ENCODE measurements around the gene SLU7. TPM values are rescaled to one million over a fixed set of nuclear protein-coding genes. Genes with fewer than 3 reads are reported as not detected.
A peak's percentile ranks its signal among the peaks of the same experiment; 100 is the strongest.

The SLU7 gene
- total RNA-seq, 1 donor from 2014 or later = 53.1 TPM

DNA sequence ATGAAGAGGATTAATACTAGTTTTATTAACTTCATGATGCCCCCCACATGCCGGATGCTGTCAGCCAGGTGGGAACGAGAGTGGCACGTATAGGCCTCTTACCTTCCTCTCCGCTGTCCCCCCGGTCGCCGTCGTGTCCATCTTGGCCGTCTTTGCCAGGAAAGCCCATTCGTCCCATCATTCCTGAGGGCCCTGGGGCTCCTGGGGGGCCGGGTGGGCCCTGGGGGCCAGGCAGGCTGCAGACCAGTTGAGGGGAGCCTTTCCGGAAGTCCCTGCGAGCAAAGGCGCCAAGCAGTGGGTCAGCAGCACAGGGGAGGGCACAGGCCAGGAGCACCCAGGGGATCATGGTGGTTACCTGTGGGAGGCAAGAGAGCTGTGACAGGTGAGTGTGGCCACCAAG is 64.2 kb downstream of the SLU7 start:
- H3K4me1 Mint-ChIP-seq (ENCODE audit: unreplicated experiment) = no peaks in the 10 kb centered on the region
- peaks cover 8% of the 10 kb centered on the region for H3K27me3 Mint-ChIP-seq (ENCODE audit: unreplicated experiment)
- no peaks in the 10 kb centered on the region for H3K9me3 Mint-ChIP-seq (ENCODE audit: unreplicated experiment)
- H3K4me3 Mint-ChIP-seq (ENCODE audit: unreplicated experiment) = no peak overlapping the region
- no peaks in the 10 kb centered on the region for H3K36me3 Mint-ChIP-seq (ENCODE audit: low read depth, unreplicated experiment)
- no peak overlapping the region for H3K27ac Mint-ChIP-seq (ENCODE audit: unreplicated experiment)
- DNase-seq (ENCODE audit: low spot score) = no peak
- TF ChIP-seq CTCF (IDR thresholded peaks at IDR 0.05; ENCODE audit: unreplicated experiment) = no peak

DNA sequence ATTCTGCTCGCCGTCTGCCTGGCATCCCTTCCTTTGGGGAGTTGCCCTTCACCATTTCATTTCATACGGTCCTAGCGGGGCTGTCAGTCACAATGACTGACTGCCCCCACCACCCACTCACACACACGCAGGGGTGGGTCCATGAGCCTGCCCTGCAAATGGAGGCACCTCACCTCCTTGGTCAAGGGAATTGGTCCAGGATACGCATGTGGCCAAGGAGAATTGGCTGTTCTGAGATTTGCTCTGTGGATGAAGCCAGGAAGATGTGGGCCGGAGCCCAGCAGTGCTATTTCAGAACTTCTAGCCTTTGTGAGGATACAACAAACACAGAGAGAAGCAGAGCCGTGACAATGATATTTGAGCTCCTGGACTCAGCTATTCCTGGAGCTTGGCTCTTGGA is 65.5 kb downstream of the SLU7 start:
- Mint-ChIP-seq H3K27me3 (ENCODE audit: unreplicated experiment) (peaks cover 10% of the 10 kb centered on the region), H3K36me3 (ENCODE audit: low read depth, unreplicated experiment) (no peaks in the 10 kb centered on the region), H3K4me3 (ENCODE audit: unreplicated experiment) (no peak overlapping the region), H3K27ac (ENCODE audit: unreplicated experiment) (peak overlapping the region; percentile 5), H3K4me1 (ENCODE audit: unreplicated experiment) (peaks cover 1% of the 10 kb centered on the region), H3K9me3 (ENCODE audit: unreplicated experiment) (no peaks in the 10 kb centered on the region)
- DNase-seq (ENCODE audit: low spot score) = no peak
- TF ChIP-seq CTCF (IDR thresholded peaks at IDR 0.05; ENCODE audit: unreplicated experiment) = no peak

DNA sequence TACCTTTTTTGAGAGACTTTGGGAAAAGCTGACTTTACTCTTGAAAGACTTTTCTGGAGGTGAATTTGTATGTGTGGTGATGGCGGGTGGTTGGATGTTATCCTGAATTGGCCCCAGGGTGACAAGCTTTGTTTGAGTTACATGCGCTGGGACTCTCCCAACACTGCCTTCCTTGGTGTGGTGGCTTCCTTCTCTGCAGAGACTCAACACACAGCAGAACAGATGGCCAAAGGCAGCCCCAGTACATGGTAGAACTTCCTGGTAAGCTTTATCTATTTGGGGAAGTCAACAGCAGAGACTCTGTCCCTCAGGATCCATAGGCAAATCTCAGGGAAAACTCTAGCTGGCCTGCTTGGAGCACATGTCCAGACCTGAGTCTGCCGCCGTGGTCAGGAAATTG is 66.6 kb downstream of the SLU7 start:
- H3K4me1 Mint-ChIP-seq (ENCODE audit: unreplicated experiment) = peaks cover 4% of the 10 kb centered on the region
- peaks cover 8% of the 10 kb centered on the region for H3K27me3 Mint-ChIP-seq (ENCODE audit: unreplicated experiment)
- no peak overlapping the region for H3K27ac Mint-ChIP-seq (ENCODE audit: unreplicated experiment)
- no peaks in the 10 kb centered on the region for H3K36me3 Mint-ChIP-seq (ENCODE audit: low read depth, unreplicated experiment)
- no peak overlapping the region for H3K4me3 Mint-ChIP-seq (ENCODE audit: unreplicated experiment)
- no peak for TF ChIP-seq CTCF (IDR thresholded peaks at IDR 0.05; ENCODE audit: unreplicated experiment)
- DNase-seq (ENCODE audit: low spot score) = no peak
- no peaks in the 10 kb centered on the region for H3K9me3 Mint-ChIP-seq (ENCODE audit: unreplicated experiment)

Other genes starting within 250 kb of the SLU7 start
- gene FABP6, start 189.6 kb downstream of the SLU7 start, total RNA-seq (ENCODE audit: unreplicated experiment) = 1.2 TPM
- gene CCNJL, start 106.5 kb downstream of the SLU7 start, total RNA-seq (ENCODE audit: unreplicated experiment) = 65.0 TPM
- gene C1QTNF2, start 48.5 kb downstream of the SLU7 start, total RNA-seq (ENCODE audit: unreplicated experiment) = not detected
- 3.2 TPM for gene FAM200C, start 19.0 kb downstream of the SLU7 start, total RNA-seq (ENCODE audit: unreplicated experiment)
- 25.1 TPM for gene PTTG1, start 2.8 kb upstream of the SLU7 start, total RNA-seq (ENCODE audit: unreplicated experiment)

All from endothelial cell (in vitro differentiated cells).